ENCODE measurements around the gene SORCS3.

- TF ChIP-seq CTCF (IDR thresholded peaks at IDR 0.05) (peak; percentile 86), REST (IDR thresholded peaks at IDR 0.05; ENCODE audit: insufficient read depth in 1 of 2, low read depth in 2 of 2, low read length in 1 of 2) (no peak), POLR2AphosphoS5 (IDR thresholded peaks at IDR 0.05; ENCODE audit: low read depth, low read length) (no peak)
Observed at GRCh38 chr10:104614245-104614831, 26.8 kb upstream of the SORCS3 start.
